SK-N-SH treated with all-trans-retinoic acid at 6 μM for 48 hours (cell line): Measurements from ENCODE around the gene MYCBP2.
A peak's percentile ranks its signal among the peaks of the same experiment; 100 is the strongest.

Source experiments
- CREB5 ChIP-seq: fragments of 250-450 bp; sonication (Bioruptor Pico); IDR thresholded peaks from 2 replicates; pipeline ENCODE4 v1.5.1; 2020; ENCODE audit warnings: low read depth, mild to moderate bottlenecking, moderate library complexity
- ESRRG ChIP-seq: fragments of 250-450 bp; sonication (Bioruptor Pico); IDR thresholded peaks from 2 replicates; pipeline ENCODE4 v1.6.1; 2021; ENCODE audit warnings: mild to moderate bottlenecking
- PATZ1 ChIP-seq: fragments of 250-450 bp; sonication (Bioruptor Pico); IDR thresholded peaks from 2 replicates; pipeline ENCODE4 v1.8.0; 2020; ENCODE audit warnings: mild to moderate bottlenecking, moderate library complexity, borderline replicate concordance
- SNAI2 ChIP-seq: fragments of 250-450 bp; sonication (Bioruptor Pico); IDR thresholded peaks from 2 replicates; pipeline ENCODE4 v1.5.0; 2020; ENCODE audit warnings: mild to moderate bottlenecking, moderate library complexity

- no peak for TF ChIP-seq ESRRG (CRISPR knock-in tag)
- no peak; the same call in 1 of the 2 replicates for TF ChIP-seq PATZ1
- TF ChIP-seq SNAI2 = 0 out of 2 replicates have a peak, but pooled peaks have one; percentile 68
- TF ChIP-seq CREB5 (CRISPR knock-in tag) = peak; percentile 50; the same call in 1 of the 2 replicates
Measured at GRCh38 chr13:77138813-77139212, 188.1 kb downstream of the MYCBP2 start.
